NCI-H446 (cell line): Measurements from ENCODE around the gene SIX3.

ENCODE experiments used
- DNase-seq, 2 experiments: peaks; one replicate each; lab custom pipeline; 2025; lab: John Stamatoyannopoulos, UW

SIX3 gene

DNA sequence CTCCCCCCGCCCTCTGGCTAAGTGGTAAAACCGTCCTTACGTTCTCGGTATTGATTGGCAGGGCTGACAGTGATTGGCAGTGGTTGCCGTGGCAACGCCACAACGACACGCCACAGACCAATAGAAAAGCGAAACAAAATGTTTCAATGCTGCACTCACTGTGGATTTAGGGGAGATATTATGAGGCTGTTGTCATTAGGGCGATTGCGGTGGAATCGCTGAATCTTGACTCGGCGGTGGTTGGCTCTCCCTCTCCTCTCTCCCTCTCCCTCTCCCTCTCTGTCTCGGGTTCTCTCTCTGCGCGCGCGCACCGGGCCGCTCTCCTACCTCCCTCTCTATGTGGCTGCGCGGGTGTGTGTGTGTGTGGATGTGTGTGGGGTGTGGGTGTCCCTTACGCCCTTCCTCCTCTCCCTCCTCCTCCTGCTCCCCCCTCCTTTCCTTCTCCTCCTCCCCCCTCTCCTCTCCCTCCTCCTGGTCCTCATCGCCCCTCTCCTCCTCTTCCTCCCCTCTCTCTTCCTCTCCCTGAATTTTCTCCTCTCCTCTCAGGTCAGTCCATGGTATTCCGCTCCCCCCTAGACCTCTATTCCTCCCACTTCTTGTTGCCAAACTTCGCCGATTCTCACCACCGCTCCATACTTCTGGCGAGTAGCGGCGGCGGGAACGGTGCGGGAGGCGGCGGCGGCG, at the start of gene SIX3:
Gene SIX3 (plus strand): TSS at position 152 of the 684 bp plus-strand sequence. CDS start 403 bp downstream, at position 555.
- DNase-seq: peak in 1 of 2 experiments; percentile 37

- DNase-seq: no peak
These were observed 47.4 kb upstream of the SIX3 start for GRCh38 chr2:44894058-44894457.

DNA sequence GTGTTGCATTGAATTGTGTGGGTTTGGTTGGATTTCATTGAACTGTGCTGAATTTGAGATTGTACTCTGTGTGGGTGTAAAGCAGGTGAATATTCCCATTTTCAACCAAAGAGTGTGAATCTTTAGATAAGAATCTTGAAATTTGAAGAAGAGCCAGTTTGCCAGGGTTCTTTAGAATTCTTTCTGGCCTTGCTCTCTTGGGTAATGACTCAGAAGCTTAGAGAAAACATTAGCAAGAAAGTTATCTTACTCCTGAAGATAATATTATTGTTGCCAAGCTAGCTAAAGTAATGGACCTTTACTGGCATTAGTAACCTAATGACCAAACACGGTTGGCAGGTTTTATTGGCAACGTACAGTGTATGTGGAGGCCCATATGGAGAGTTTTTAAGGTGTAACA, 46.4 kb upstream of the SIX3 start:
- no peak for DNase-seq

DNA sequence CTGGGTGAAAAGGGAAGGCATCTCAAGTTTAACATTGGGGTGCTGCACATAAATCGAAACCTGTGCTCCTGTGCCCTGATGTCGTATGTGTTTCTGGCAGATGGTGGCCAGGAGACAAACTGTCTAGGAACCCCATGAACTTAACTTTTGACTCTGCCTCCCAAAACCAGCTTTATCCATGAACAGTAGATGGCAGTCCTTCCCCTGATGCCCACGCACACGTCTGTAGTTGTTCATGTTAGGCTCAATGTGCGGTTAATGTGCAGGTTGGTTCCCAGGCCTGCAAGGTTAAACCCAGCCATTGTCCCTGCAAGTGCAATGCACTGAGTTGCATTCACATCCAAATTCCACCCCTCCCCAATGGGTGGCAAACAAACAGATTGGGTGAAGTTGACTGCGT, 44.1 kb upstream of the SIX3 start:
- DNase-seq: no peak

GRCh38 chr2:44902217-44903137, 39.0 kb upstream of the SIX3 start:
- DNase-seq: no peak

DNA sequence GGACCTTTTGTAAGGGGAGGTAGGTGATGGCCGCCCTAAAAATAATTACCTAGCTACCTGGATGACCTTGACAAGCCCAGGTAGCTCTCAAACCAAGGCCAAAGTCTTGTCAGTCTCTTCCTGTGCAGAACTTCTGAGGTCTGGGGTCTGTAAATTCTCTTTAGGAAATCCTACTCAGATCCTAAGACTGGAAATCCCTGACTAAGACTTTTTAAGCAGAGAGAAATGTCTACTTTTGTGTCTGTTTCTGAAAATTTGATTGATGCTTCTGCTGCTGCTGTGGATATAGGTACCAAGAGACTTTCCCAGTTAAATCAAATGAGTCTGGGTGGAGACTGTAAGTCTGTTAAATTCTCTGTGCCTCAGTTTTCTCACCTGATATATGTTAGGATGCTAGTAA, 36.9 kb upstream of the SIX3 start:
- DNase-seq: no peak

DNA sequence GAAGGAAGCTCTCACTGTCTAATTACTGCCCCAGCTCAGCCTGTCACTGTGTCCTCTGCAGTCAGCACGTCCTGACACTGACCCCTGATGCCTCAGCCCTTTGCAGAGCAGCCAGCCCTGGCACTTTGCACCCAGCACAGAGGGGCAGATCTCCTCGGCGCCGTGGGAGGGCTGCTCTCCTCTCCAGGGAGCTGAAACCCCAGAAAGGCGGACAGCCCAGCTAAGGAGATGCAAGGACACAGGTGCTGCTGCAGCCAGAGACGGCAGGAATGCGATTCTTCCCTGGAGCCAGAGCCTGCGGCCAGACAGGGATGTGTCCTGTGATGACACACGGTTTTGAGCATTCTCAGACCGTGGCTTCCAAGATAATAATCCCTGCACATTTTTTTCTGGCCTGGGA, 34.5 kb upstream of the SIX3 start:
- DNase-seq: no peak

DNA sequence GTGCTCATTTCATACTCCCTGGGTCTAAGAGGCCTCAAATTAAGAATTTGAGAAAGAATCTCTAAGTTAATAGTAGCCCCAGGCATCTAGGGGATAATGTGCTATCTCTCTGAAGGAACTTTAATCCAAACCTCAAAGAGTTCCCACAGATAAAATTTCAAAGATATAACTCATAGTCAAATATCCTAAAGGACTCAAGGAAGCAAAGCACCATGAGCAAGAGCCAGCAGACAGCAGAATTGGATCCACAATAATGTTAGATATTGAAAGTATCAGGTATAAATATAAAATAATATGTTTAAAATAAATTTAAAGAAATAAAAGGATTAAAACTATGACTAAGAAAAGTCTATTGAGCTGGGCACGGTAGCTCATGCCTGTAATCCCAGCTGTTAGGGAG, 31.7 kb upstream of the SIX3 start:
- DNase-seq: no peak

DNA sequence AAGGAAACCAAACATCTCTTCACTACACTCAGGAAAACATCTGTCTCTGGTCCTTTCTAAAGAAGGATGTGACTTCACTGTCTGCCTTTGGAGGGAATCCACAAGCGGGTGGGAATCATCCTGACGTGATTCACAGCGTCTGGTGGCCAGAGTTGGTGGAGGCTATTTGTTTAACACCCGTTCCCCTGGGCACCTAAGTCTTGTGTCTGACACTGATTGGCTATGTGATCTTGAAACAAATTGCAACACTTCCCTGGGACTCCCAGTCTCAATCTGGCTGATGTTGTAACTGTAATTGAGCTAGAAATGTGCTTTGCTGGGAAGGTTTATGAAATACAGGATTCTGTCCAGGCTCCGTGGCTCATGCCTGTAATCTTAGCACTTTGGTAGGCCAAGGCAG, 28.8 kb upstream of the SIX3 start:
- DNase-seq: no peak

- DNase-seq: no peak
These were observed 25.2 kb upstream of the SIX3 start for GRCh38 chr2:44916291-44916690.

DNA sequence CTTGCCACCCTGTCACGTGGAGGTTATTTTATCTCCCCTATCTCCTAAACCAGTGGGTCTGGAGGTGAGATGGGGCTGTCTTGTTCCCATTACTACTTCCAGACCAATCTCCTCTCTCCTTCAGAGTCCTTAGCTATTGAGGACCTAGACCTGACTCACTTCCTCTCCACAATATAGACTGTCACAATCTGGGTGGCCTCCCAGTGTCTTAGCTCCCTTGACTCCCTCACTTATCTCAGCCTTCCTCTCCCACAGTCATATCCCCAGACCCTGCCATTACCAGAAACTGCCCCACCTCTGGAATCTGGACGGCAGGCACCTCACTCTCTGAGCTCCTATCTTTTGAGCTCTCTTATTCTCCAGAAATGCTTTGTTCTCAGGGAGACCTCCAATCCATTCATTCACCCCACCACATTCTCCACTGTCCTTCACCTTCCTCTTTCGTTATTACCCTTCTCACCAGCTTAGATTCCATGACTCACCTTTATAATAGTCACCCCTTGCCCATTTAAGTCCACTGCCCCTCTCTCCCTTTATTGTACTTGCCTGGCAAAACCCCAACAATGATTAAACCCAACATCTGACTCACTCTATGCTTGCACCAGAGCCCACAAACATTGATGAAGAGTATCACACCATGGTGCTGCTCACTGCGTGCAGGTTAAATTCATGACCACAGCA, 23.3 kb upstream of the SIX3 start:
- DNase-seq: no peak

DNA sequence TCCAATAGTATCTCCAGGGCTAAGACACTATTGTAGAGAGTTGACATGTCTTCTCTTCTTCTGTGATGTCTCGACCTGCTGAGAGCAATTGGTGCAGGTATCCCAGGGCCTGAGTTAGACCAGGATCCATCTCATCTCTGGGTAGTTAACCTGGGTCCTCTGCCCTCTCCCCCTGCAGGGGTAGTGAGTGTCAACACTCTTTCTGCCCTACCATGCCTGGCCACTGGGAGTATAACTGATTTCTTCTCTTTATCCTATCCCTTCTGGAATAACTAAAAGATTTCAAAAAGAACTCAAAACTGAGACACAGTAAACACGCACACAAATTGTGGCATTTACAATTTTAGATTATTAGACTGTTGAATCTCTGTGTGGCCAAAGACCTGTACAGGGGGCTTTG, 20.8 kb upstream of the SIX3 start:
- no peak for DNase-seq

DNA sequence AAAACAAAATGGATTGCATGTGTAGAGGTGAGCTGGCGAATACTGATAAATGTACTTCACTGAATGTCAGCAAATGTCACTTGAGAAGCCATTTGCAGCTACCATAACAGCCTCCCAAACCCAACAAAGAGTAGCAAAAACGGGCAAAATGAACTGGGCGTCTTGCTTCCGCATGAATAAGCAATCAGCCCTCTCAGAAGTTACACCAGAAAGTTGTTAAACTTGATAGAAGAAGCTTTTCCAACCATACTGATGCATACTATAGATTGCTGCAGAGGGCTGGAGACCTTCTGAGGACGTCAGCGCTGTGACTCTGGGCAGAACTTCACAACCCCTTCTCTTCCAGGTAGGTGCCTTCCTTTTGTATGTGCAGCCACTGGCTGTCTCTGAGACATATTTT, 18.7 kb upstream of the SIX3 start:
- DNase-seq: no peak

- DNase-seq: no peak
These were observed 15.9 kb upstream of the SIX3 start for GRCh38 chr2:44925561-44926136.

- no peak for DNase-seq
These were observed 14.5 kb upstream of the SIX3 start for GRCh38 chr2:44926957-44927356.

DNA sequence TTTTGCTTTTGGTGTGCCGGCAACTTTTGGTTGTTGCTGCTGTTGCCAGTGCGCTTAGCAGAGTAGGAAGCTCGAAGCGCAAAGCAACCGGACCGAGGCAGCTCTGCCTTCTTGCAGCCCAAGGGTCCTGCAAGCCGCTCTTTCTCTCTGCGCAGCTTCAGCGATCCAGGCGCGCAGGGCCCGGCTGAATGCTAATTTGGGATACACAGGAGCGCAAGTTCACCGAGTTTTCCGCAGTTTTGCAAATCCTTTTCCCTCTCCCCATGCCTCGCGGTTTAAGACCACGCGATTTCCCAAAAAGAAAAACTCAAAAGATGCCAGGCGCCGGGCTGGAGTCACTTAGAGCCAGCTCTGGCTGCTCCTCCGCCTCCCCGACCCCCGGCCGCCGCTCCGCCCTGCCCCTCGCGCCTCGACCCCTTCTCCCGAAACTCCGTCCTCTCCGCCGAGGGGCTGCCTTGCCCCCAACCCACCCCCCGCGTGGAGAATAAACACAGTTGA, 13.5 kb upstream of the SIX3 start:
- no peak for DNase-seq

GRCh38 chr2:44928483-44929158, 12.9 kb upstream of the SIX3 start:
- DNase-seq: no peak

DNA sequence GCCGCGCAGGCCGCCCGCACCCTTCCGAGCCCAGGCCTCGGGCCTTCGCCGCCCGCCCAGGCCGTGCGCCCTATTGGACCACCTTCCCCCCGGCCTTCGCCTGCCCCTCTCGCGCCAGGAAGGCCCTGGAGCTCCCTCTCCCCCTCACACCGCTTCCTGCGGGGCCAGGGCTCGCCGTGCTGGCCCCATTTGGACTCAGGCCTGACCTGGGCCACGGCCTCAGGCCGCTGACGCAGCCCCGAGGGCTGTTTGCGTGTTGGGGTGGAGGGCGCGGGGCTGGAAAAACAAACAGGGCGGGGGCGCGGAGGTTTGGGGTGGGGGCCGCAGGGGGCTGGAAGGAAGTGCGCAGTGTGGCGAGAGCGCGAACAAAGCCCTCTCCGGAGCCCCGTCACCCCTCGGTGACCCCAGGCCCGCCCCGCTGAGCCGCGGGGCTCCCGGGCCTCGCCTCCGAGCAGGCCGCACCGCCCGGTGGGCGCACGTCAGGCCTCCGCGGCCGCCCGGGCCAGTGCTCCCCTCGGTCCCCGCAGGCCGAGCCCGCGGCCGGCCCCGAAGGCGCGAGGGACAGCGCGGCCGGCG, 12.3 kb upstream of the SIX3 start:
- no peak for DNase-seq

DNA sequence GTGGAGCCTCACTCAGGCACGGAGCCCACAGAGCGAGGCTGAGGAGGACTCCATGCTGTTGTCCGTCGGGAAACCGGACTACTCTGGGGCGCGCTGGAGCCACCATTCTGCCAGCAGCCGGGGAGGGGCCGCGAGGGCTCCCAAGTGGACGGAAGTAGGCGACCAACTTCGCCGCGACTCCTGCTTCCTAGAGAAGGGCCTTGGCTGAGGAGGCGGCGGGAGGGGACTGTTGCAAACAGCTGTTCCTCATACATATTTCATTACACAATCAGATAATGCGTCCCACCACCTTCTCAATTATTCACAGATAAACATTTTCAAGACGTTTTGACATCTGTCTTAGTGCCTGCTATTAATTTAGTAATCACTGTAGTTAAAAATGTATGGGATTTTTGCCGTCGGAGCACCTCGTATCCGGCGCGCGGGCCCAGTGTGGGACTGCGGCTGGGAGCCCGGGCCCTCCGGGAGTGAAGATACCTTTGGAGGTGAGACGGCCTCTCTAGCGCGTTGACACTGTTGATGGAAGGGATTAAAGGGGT, 11.7 kb upstream of the SIX3 start:
- no peak for DNase-seq

GRCh38 chr2:44930274-44931197, 11.0 kb upstream of the SIX3 start:
- DNase-seq: no peak
